ENCODE results near the gene SRRM1.

The SRRM1 gene

GRCh38 chr1:24642481-24643362 lies at the start of gene SRRM1:
TSS of gene SRRM1 (plus strand) at chr1:24643302. CDS start at chr1:24643327, 25 bp downstream.
- Histone ChIP-seq H3K9me3 (ENCODE audit: low read length) (no peaks in the 10 kb centered on the region), H4K20me1 (ENCODE audit: insufficient read depth, low read length) (no peaks in the 10 kb centered on the region), H3K27me3 (ENCODE audit: insufficient read depth, low read length) (no peaks in the 10 kb centered on the region), H3K9me2 (ENCODE audit: low read depth, low read length) (no peaks in the 10 kb centered on the region), H3K4me3 (ENCODE audit: low read depth, low read length, poor library complexity, severe bottlenecking) (peak within 1 kb of the TSS; percentile 94), H3K4me1 (ENCODE audit: insufficient read depth, low read length, severe bottlenecking) (peaks cover 24% of the 10 kb centered on the region), H3K27ac (ENCODE audit: low read depth, low read length, poor library complexity, severe bottlenecking) (peak within 1 kb of the TSS; percentile 73), H3K79me2 (ENCODE audit: insufficient read depth, low read length) (peaks cover 34% of the 10 kb centered on the region), H3F3A (ENCODE audit: insufficient read depth, low read length) (no peaks in the 10 kb centered on the region), H3K4me2 (ENCODE audit: low read length) (peak within 1 kb of the TSS; percentile 75), H2AFZ (ENCODE audit: low read length) (no peak within 1 kb of the TSS), H3K9ac (ENCODE audit: low read length) (peak within 1 kb of the TSS; percentile 96), H3K36me3 (ENCODE audit: insufficient read depth, low read length) (peaks cover 30% of the 10 kb centered on the region)
- TF ChIP-seq EZH2 (IDR thresholded peaks at IDR 0.05; ENCODE audit: borderline replicate concordance, low read length) (no peak), CTCF (IDR thresholded peaks at IDR 0.05; ENCODE audit: low read length) (peak; percentile 34)

GRCh38 chr1:24594328-24594598 lies 48.8 kb upstream of the SRRM1 start:
- Histone ChIP-seq H3K36me3 (ENCODE audit: insufficient read depth, low read length) (no peaks in the 10 kb centered on the region), H3K9ac (ENCODE audit: low read length) (no peak overlapping the region), H4K20me1 (ENCODE audit: insufficient read depth, low read length) (no peaks in the 10 kb centered on the region), H3F3A (ENCODE audit: insufficient read depth, low read length) (no peaks in the 10 kb centered on the region), H3K79me2 (ENCODE audit: insufficient read depth, low read length) (no peaks in the 10 kb centered on the region), H3K4me3 (ENCODE audit: low read depth, low read length, poor library complexity, severe bottlenecking) (no peak overlapping the region), H2AFZ (ENCODE audit: low read length) (no peak overlapping the region), H3K4me1 (ENCODE audit: insufficient read depth, low read length, severe bottlenecking) (no peaks in the 10 kb centered on the region), H3K9me3 (ENCODE audit: low read length) (no peaks in the 10 kb centered on the region), H3K27ac (ENCODE audit: low read depth, low read length, poor library complexity, severe bottlenecking) (no peak overlapping the region), H3K4me2 (ENCODE audit: low read length) (no peak overlapping the region), H3K9me2 (ENCODE audit: low read depth, low read length) (no peaks in the 10 kb centered on the region), H3K27me3 (ENCODE audit: insufficient read depth, low read length) (peaks cover 4% of the 10 kb centered on the region; the same call in 1 of the 2 replicates)
- TF ChIP-seq CTCF (IDR thresholded peaks at IDR 0.05; ENCODE audit: low read length) (no peak), EZH2 (IDR thresholded peaks at IDR 0.05; ENCODE audit: borderline replicate concordance, low read length) (no peak)

- no peaks in the 10 kb centered on the region for H4K20me1 ChIP-seq (ENCODE audit: insufficient read depth, low read length)
- TF ChIP-seq EZH2 (IDR thresholded peaks at IDR 0.05; ENCODE audit: borderline replicate concordance, low read length) (no peak), CTCF (IDR thresholded peaks at IDR 0.05; ENCODE audit: low read length) (no peak)
- H3F3A ChIP-seq (ENCODE audit: insufficient read depth, low read length) = no peaks in the 10 kb centered on the region
- H3K9me2 ChIP-seq (ENCODE audit: low read depth, low read length) = no peaks in the 10 kb centered on the region
- peaks cover 4% of the 10 kb centered on the region; the same call in 1 of the 2 replicates for H3K27me3 ChIP-seq (ENCODE audit: insufficient read depth, low read length)
- H3K27ac ChIP-seq (ENCODE audit: low read depth, low read length, poor library complexity, severe bottlenecking) = no peak overlapping the region
- H3K36me3 ChIP-seq (ENCODE audit: insufficient read depth, low read length) = no peaks in the 10 kb centered on the region
- H2AFZ ChIP-seq (ENCODE audit: low read length) = no peak overlapping the region
- H3K9ac ChIP-seq (ENCODE audit: low read length) = no peak overlapping the region
- no peaks in the 10 kb centered on the region for H3K79me2 ChIP-seq (ENCODE audit: insufficient read depth, low read length)
- H3K4me3 ChIP-seq (ENCODE audit: low read depth, low read length, poor library complexity, severe bottlenecking) = no peak overlapping the region
- no peaks in the 10 kb centered on the region for H3K4me1 ChIP-seq (ENCODE audit: insufficient read depth, low read length, severe bottlenecking)
- no peak overlapping the region for H3K4me2 ChIP-seq (ENCODE audit: low read length)
- no peaks in the 10 kb centered on the region for H3K9me3 ChIP-seq (ENCODE audit: low read length)
Observed at GRCh38 chr1:24596401-24596880, 46.7 kb upstream of the SRRM1 start.
